HL-60 (cell line): ENCODE data around the gene CCL3.

Experiments
- DNase-seq, 2 experiments: peaks; one replicate each; pipeline ENCODE4 v3.0.0-alpha.2; 2010 to 2020; ENCODE audit warnings: low read depth in 1 of 2, low spot score in 1 of 2
- H3K27ac ChIP-seq: fragments of 250-450 bp; sonication (Bioruptor Pico); replicated peaks from 2 replicates; pipeline ENCODE4 v1.5.1; 2020; ENCODE audit warnings: mild to moderate bottlenecking, moderate library complexity
- H3K27me3 ChIP-seq: fragments of 250-450 bp; sonication (Bioruptor Pico); 2 replicates; pipeline ENCODE4 v1.5.1; 2021; ENCODE audit warnings: mild to moderate bottlenecking, moderate library complexity; ENCODE audit not compliant: insufficient read depth, poor library complexity, severe bottlenecking
- H3K4me3 ChIP-seq: replicated peaks from 2 replicates; pipeline ENCODE4 v1.5.1; 2011; ENCODE audit warnings: mild to moderate bottlenecking, control low read depth, low read length; ENCODE audit not compliant: insufficient read depth
- GABPA ChIP-seq: IDR thresholded peaks from 2 replicates; pipeline ENCODE4 v1.6.1; 2012; ENCODE audit warnings: low read depth
- POLR2AphosphoS5 ChIP-seq: IDR thresholded peaks from 2 replicates; pipeline ENCODE4 v1.6.1; 2012; ENCODE audit warnings: low read depth
- SPI1 ChIP-seq: IDR thresholded peaks from 2 replicates; pipeline ENCODE4 v1.6.1; 2012; ENCODE audit warnings: low read depth, mild to moderate bottlenecking, borderline replicate concordance
- TF ChIP-seq, protein P1 (sequence below): IDR thresholded peaks from 2 replicates; pipeline ENCODE4 v1.6.1; 2012; ENCODE audit warnings: low read depth; ENCODE audit not compliant: insufficient replicate concordance
- TF ChIP-seq, protein P2 (sequence below): IDR thresholded peaks from one replicate; pipeline ENCODE4 v1.5.1; 2011; ENCODE audit warnings: low read length, control low read depth, inconsistent platforms; ENCODE audit not compliant: insufficient read depth

The CCL3 gene

DNA sequence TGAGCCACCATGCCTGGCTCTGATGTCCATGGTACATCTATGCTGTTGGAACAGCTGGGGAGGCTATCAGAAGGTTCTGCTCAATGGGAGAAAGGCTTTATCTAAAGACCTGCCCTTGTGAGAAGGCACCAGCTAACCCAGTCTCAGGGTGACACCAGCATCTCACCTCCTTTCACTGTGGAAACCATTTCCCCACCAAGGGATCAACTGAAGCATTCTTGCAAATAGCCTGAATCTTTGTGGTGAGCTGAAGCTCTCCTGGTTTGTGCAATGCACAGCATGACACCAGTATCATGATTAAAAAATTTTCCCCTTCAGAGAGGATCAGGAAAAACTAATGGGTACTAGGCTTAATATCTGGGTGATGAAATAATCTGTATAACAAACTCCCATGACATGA, 20.8 kb downstream of the CCL3 start:
- Histone ChIP-seq H3K4me3 (no peak overlapping the region), H3K27me3 (no peaks in the 10 kb centered on the region), H3K27ac (no peak overlapping the region)
- no peak for DNase-seq
- TF ChIP-seq SPI1 (no peak), GABPA (no peak), POLR2AphosphoS5 (no peak)
- TF ChIP-seq, protein P1, sequence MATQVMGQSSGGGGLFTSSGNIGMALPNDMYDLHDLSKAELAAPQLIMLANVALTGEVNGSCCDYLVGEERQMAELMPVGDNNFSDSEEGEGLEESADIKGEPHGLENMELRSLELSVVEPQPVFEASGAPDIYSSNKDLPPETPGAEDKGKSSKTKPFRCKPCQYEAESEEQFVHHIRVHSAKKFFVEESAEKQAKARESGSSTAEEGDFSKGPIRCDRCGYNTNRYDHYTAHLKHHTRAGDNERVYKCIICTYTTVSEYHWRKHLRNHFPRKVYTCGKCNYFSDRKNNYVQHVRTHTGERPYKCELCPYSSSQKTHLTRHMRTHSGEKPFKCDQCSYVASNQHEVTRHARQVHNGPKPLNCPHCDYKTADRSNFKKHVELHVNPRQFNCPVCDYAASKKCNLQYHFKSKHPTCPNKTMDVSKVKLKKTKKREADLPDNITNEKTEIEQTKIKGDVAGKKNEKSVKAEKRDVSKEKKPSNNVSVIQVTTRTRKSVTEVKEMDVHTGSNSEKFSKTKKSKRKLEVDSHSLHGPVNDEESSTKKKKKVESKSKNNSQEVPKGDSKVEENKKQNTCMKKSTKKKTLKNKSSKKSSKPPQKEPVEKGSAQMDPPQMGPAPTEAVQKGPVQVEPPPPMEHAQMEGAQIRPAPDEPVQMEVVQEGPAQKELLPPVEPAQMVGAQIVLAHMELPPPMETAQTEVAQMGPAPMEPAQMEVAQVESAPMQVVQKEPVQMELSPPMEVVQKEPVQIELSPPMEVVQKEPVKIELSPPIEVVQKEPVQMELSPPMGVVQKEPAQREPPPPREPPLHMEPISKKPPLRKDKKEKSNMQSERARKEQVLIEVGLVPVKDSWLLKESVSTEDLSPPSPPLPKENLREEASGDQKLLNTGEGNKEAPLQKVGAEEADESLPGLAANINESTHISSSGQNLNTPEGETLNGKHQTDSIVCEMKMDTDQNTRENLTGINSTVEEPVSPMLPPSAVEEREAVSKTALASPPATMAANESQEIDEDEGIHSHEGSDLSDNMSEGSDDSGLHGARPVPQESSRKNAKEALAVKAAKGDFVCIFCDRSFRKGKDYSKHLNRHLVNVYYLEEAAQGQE = no peak
- TF ChIP-seq, protein P2, sequence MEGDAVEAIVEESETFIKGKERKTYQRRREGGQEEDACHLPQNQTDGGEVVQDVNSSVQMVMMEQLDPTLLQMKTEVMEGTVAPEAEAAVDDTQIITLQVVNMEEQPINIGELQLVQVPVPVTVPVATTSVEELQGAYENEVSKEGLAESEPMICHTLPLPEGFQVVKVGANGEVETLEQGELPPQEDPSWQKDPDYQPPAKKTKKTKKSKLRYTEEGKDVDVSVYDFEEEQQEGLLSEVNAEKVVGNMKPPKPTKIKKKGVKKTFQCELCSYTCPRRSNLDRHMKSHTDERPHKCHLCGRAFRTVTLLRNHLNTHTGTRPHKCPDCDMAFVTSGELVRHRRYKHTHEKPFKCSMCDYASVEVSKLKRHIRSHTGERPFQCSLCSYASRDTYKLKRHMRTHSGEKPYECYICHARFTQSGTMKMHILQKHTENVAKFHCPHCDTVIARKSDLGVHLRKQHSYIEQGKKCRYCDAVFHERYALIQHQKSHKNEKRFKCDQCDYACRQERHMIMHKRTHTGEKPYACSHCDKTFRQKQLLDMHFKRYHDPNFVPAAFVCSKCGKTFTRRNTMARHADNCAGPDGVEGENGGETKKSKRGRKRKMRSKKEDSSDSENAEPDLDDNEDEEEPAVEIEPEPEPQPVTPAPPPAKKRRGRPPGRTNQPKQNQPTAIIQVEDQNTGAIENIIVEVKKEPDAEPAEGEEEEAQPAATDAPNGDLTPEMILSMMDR = no peak

DNA sequence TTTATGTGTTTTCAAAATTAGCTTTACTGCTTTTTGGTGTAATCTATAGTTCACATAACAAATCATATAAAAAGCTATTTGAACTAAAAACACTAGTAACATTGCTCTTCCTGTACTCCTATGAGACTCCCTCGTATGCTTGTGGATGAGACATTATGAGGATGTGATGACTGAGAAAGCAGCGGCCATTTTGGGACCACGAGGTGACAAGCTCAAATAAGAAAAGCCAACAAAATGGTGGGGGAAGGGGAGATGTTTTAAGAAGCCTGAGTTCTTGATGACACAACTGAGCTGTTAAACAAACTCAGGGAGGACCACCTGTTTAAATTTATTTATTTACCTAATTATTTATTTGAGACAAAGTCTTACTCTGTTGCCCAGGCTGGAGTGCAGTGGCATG, 21.4 kb downstream of the CCL3 start:
- H3K27ac ChIP-seq = no peak overlapping the region
- TF ChIP-seq POLR2AphosphoS5 (no peak), GABPA (no peak), SPI1 (no peak)
- TF ChIP-seq, protein P1 = no peak
- TF ChIP-seq, protein P2 = no peak
- no peaks in the 10 kb centered on the region for H3K27me3 ChIP-seq
- no peak for DNase-seq
- no peak overlapping the region for H3K4me3 ChIP-seq

DNA sequence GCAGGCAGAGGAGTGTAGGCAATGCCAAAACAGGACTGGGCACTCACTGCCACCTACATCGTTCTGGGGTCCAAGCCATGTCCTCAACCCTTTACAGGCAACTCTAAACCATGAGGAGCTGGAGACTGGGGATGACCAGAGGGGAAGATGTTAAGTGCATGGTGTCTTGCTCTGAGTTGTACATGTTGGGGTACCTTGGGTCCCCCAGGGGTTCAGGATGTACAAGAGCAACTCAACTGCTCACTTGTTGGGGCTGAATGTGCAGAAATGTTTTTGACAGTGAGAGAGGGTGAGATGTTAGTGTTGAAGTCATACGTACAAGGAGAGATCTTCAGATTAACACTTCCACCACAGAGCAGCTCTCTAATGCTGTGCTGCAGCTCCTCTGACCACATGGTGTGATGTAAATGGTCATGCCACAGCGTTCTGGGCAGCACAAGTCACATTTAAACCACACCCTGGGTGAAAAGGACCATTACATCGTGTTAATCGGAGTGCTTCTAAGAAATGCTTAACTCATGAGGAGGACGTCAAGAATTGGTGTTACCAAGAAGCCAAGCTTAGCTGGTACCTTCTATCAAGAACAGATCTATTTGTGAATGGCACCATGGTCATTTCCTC, 23.5 kb downstream of the CCL3 start:
- Histone ChIP-seq H3K27me3 (no peaks in the 10 kb centered on the region), H3K27ac (no peak overlapping the region), H3K4me3 (no peak overlapping the region)
- TF ChIP-seq POLR2AphosphoS5 = no peak
- TF ChIP-seq GABPA = no peak
- TF ChIP-seq, protein P2 = no peak
- TF ChIP-seq, protein P1 = no peak
- no peak for DNase-seq
